ENCODE data around the gene SPDEF. TPM values are rescaled to one million over a fixed set of nuclear protein-coding genes. Genes with fewer than 3 reads are reported as not detected.

The SPDEF gene
- total and polyA plus RNA-seq, 2 of the 13 experiments (the other 11 are each of a cell fraction or from before 2014, with no cell fraction given) = not detected

GRCh38 chr6:34585512-34586061 lies 29.5 kb upstream of the SPDEF start:
- no peak overlapping the region for H3K27ac ChIP-seq (ENCODE audit: extremely low read length, insufficient read depth, low read length)
- POLR2A ChIA-PET = no interaction called here
- intact Hi-C loops (cut with micrococcal nuclease; ENCODE audit: unreplicated experiment) (no loop called here), in situ Hi-C loops (cut with HindIII; ENCODE audit: extremely low pct_ligation_motif_present, low pct_unique_long_range_greater_than_20kb) (no loop called here)
- FAIRE-seq (no peak), DNase-seq (ENCODE audit: low spot score) (no peak), ATAC-seq (no peak)
- no peaks in the 10 kb centered on the region for H3K27me3 ChIP-seq (ENCODE audit: control insufficient read depth in 1 of 2, insufficient read depth in 2 of 2, low read length in 2 of 2)
- BruUV-seq (replicated peaks) = no TSS peak
- no peak overlapping the region for H3K4me3 ChIP-seq (replicated peaks in 1 of 3; ENCODE audit: insufficient read depth in 1 of 3, low read depth in 2 of 3, low read length in 3 of 3)
- 96% methylated on average over 4 of the region's 4 CpGs for WGBS (ENCODE audit: low lambda C conversion rate)
- no peak overlapping the region for H3K4me2 ChIP-seq (ENCODE audit: low read depth, low read length)
- H3K9me3 ChIP-seq (ENCODE audit: low read length) = no peaks in the 10 kb centered on the region
- TF ChIP-seq ZEB1 (IDR thresholded peaks at IDR 0.05; ENCODE audit: insufficient replicate concordance, low read depth) (no peak), RBM22 (optimal IDR thresholded peaks at IDR 0.05; ENCODE audit: low read length) (peak; percentile 53)
- no peaks in the 10 kb centered on the region; the same call in 1 of the 2 replicates for H4K20me1 ChIP-seq (ENCODE audit: insufficient read depth, low read length)
- H3K4me1 ChIP-seq (ENCODE audit: insufficient read depth, low read length) = no peaks in the 10 kb centered on the region
- H3K9ac ChIP-seq (ENCODE audit: insufficient read depth, low read depth, low read length) = no peak overlapping the region
- no peak overlapping the region for H2AFZ ChIP-seq (ENCODE audit: low read length)
- H3K36me3 ChIP-seq (replicated peaks in 1 of 2; ENCODE audit: control insufficient read depth in 1 of 2, insufficient read depth in 2 of 2, low read length in 2 of 2) = peaks cover 27 to 46% of the 10 kb centered on the region in 2 experiments
- CTCF ChIA-PET (ENCODE audit: low intra/inter-chr PET ratio, low total read pairs) = no interaction called here
- H3K79me2 ChIP-seq (ENCODE audit: insufficient read depth, low read length) = no peaks in the 10 kb centered on the region

GRCh38 chr6:34585108-34585507 lies 29.0 kb upstream of the SPDEF start:
- no peak for ATAC-seq
- TF ChIP-seq ZNF292 (CRISPR knock-in tag; IDR thresholded peaks at IDR 0.05; ENCODE audit: borderline replicate concordance, low read depth) (no peak), NFAT5 (CRISPR knock-in tag; IDR thresholded peaks at IDR 0.05) (no peak), ZNF232 (CRISPR knock-in tag; IDR thresholded peaks at IDR 0.05; ENCODE audit: borderline replicate concordance) (no peak), SSRP1 (CRISPR knock-in tag; IDR thresholded peaks at IDR 0.05) (no peak), ZBTB21 (CRISPR knock-in tag; IDR thresholded peaks at IDR 0.05) (no peak), ZBTB4 (CRISPR knock-in tag; IDR thresholded peaks at IDR 0.05; ENCODE audit: borderline replicate concordance) (no peak), ZNF547 (CRISPR knock-in tag; IDR thresholded peaks at IDR 0.05) (no peak)

More at GRCh38 chr6:34585108-34585507, 29.0 kb upstream of the SPDEF start:
- 99% methylated on average over 2 of the region's 2 CpGs for WGBS (ENCODE audit: low lambda C conversion rate)
- BruUV-seq (replicated peaks) = no TSS peak
- in situ Hi-C loops (cut with HindIII; ENCODE audit: extremely low pct_ligation_motif_present, low pct_unique_long_range_greater_than_20kb) = no loop called here
- H3K9ac ChIP-seq (ENCODE audit: insufficient read depth, low read depth, low read length) = no peak overlapping the region
- FAIRE-seq (no peak), DNase-seq (ENCODE audit: low spot score) (no peak)
- ChIA-PET POLR2A (no interaction called here), CTCF (ENCODE audit: low intra/inter-chr PET ratio, low total read pairs) (no interaction called here)
- no peaks in the 10 kb centered on the region for H3K27me3 ChIP-seq (ENCODE audit: control insufficient read depth in 1 of 2, insufficient read depth in 2 of 2, low read length in 2 of 2)
- H3K9me3 ChIP-seq (ENCODE audit: low read length) = no peaks in the 10 kb centered on the region
- no peak overlapping the region for H2AFZ ChIP-seq (ENCODE audit: low read length)
- intact Hi-C loops (cut with micrococcal nuclease; ENCODE audit: unreplicated experiment) = no loop called here
- H3K27ac ChIP-seq (ENCODE audit: extremely low read length, insufficient read depth, low read length) = no peak overlapping the region
- H3K4me3 ChIP-seq (replicated peaks in 1 of 3; ENCODE audit: insufficient read depth in 1 of 3, low read depth in 2 of 3, low read length in 3 of 3) = no peak overlapping the region
- H3K4me1 ChIP-seq (ENCODE audit: insufficient read depth, low read length) = no peaks in the 10 kb centered on the region
- H3K79me2 ChIP-seq (ENCODE audit: insufficient read depth, low read length) = no peaks in the 10 kb centered on the region
- no peak overlapping the region for H3K4me2 ChIP-seq (ENCODE audit: low read depth, low read length)
- H4K20me1 ChIP-seq (ENCODE audit: insufficient read depth, low read length) = no peaks in the 10 kb centered on the region; the same call in 1 of the 2 replicates
- peaks cover 25 to 42% of the 10 kb centered on the region in 2 experiments for H3K36me3 ChIP-seq (replicated peaks in 1 of 2; ENCODE audit: control insufficient read depth in 1 of 2, insufficient read depth in 2 of 2, low read length in 2 of 2)

Measured in HepG2 (cell line).